Keratinocyte (primary cell): ENCODE measurements around the gene KLHDC7A. TPM values are rescaled to one million over a fixed set of nuclear protein-coding genes. Genes with fewer than 3 reads are reported as not detected.

Experiments
- DNase-seq: peaks from one replicate; pipeline ENCODE4 v3.0.0-alpha.2; 2011; ENCODE audit warnings: low read depth, missing footprints, low spot score
- FAIRE-seq: peaks from 2 replicates; lab custom pipeline; 2011; peaks lifted over from hg19 to GRCh38; lab: Jason Lieb, UNC
- H2AFZ ChIP-seq: 2 replicates; pipeline ENCODE4 v1.6.0; 2012; ENCODE audit warnings: low read length, control low read depth, inconsistent platforms; ENCODE audit not compliant: control insufficient read depth
- H3K27ac ChIP-seq: 2 replicates; pipeline ENCODE4 v1.5.1; 2011; ENCODE audit warnings: low read length; ENCODE audit not compliant: control insufficient read depth, insufficient read depth
- H3K27me3 ChIP-seq: 3 replicates; pipeline ENCODE4 v1.6.0; 2011; ENCODE audit warnings: low read length; ENCODE audit not compliant: control insufficient read depth, insufficient read depth; ENCODE audit errors: extremely low read depth
- H3K36me3 ChIP-seq, 2 experiments: 2 replicates in 1 of 2; 3 replicates in 1 of 2; pipeline ENCODE4 v1.5.1; 2011; ENCODE audit warnings: low read length in 2 of 2, mild to moderate bottlenecking in 1 of 2; ENCODE audit not compliant: control insufficient read depth in 2 of 2, insufficient read depth in 2 of 2; ENCODE audit errors: extremely low read depth in 1 of 2
- H3K4me1 ChIP-seq: 3 replicates; pipeline ENCODE4 v1.5.1; 2011; ENCODE audit warnings: low read length; ENCODE audit not compliant: control insufficient read depth, insufficient read depth; ENCODE audit errors: extremely low read depth
- H3K4me2 ChIP-seq: 3 replicates; pipeline ENCODE4 v1.6.0; 2011; ENCODE audit warnings: low read depth, low read length; ENCODE audit not compliant: control insufficient read depth, insufficient read depth; ENCODE audit errors: extremely low read depth
- H3K4me3 ChIP-seq, 3 experiments: fragments of 200-600 bp in 1 of 3; sonication (generic) in 1 of 3; 2 replicates in 2 of 3; 3 replicates in 1 of 3; pipeline ENCODE4 v1.5.1; 2011 to 2016; ENCODE audit warnings: low read length in 3 of 3, mild to moderate bottlenecking in 3 of 3, control low read depth in 2 of 3, inconsistent platforms in 1 of 3, low read depth in 1 of 3, mixed read lengths in 1 of 3, mixed run types in 1 of 3, moderate library complexity in 1 of 3; ENCODE audit not compliant: control insufficient read depth in 2 of 3, insufficient read depth in 2 of 3; ENCODE audit errors: extremely low read depth in 1 of 3
- H3K79me2 ChIP-seq: 2 replicates; pipeline ENCODE4 v1.6.0; 2012; ENCODE audit warnings: low read length; ENCODE audit not compliant: control insufficient read depth, insufficient read depth
- H3K9ac ChIP-seq: 3 replicates; pipeline ENCODE4 v1.6.0; 2011; ENCODE audit warnings: low read length; ENCODE audit not compliant: control insufficient read depth, insufficient read depth; ENCODE audit errors: extremely low read depth
- H3K9me1 ChIP-seq: 3 replicates; pipeline ENCODE4 v1.6.0; 2011; ENCODE audit warnings: low read length; ENCODE audit not compliant: control insufficient read depth, insufficient read depth; ENCODE audit errors: extremely low read depth
- H3K9me3 ChIP-seq: 2 replicates; pipeline ENCODE4 v1.5.1; 2012; ENCODE audit warnings: low read depth, low read length; ENCODE audit not compliant: control insufficient read depth
- H4K20me1 ChIP-seq: 3 replicates; pipeline ENCODE4 v1.6.0; 2011; ENCODE audit warnings: low read length; ENCODE audit not compliant: control insufficient read depth, insufficient read depth; ENCODE audit errors: extremely low read depth
- CTCF ChIP-seq, 3 experiments: IDR thresholded peaks in 1 of 3; conservative IDR thresholded peaks in 1 of 3; optimal IDR thresholded peaks in 1 of 3; 2 replicates in 2 of 3; 3 replicates in 1 of 3; pipeline versions ENCODE3 to v1.5.1; 2011; ENCODE audit warnings: low read length in 3 of 3, mild to moderate bottlenecking in 3 of 3, moderate library complexity in 2 of 3, control low read depth in 1 of 3, inconsistent platforms in 1 of 3; ENCODE audit not compliant: insufficient read depth in 2 of 3; ENCODE audit errors: extremely low read depth in 1 of 3
- EZH2 ChIP-seq: IDR thresholded peaks from one replicate; pipeline ENCODE4 v1.6.1; 2012; ENCODE audit warnings: inconsistent platforms, mild to moderate bottlenecking, low read length, moderate library complexity
- dilution Hi-C: fragments of 300-500 bp; cut with MboI; formaldehyde crosslinking; loops from one replicate; pipeline ENCODE4 v1.7.0; 2020; ENCODE audit warnings: low sequenced_read_pairs; ENCODE audit not compliant: extremely low pct_ligation_motif_present
- polyA plus RNA-seq, 5 experiments: library from polyadenylated mRNA; depleted of rRNA in 3 of 5; stranded (reverse) in 3 of 5; stranded (forward) in 1 of 5; unstranded in 1 of 5; fragments of >200 nt; gene quantifications; 1 replicate in 1 of 5; 2 replicates in 3 of 5; 3 replicates in 1 of 5; pipeline versions ENCODE4 v1.2.1 to v1.2.3, GENCODE V29; 2011 to 2012; ENCODE audit warnings: missing spikeins in 2 of 5, low read depth in 1 of 5, low replicate concordance in 1 of 5

KLHDC7A gene
- polyA plus RNA-seq, 1 donor (not counting 4 experiments of a cell fraction or from before 2014, with no cell fraction given): not detected

- Histone ChIP-seq H3K36me3 (no peaks in the 10 kb centered on the region), H3K27me3 (no peaks in the 10 kb centered on the region), H4K20me1 (no peaks in the 10 kb centered on the region), H3K9me3 (no peaks in the 10 kb centered on the region), H3K9me1 (no peaks in the 10 kb centered on the region), H3K27ac (no peak overlapping the region), H3K79me2 (no peaks in the 10 kb centered on the region), H2AFZ (no peak overlapping the region), H3K9ac (no peak overlapping the region), H3K4me1 (no peaks in the 10 kb centered on the region), H3K4me2 (no peak overlapping the region), H3K4me3 (no peak overlapping the region)
- dilution Hi-C loops: no loop called here
- FAIRE-seq (no peak), DNase-seq (no peak)
- TF ChIP-seq CTCF (optimal IDR thresholded peaks at IDR 0.05 in 1 of 3, IDR thresholded peaks at IDR 0.05 in 1 of 3, conservative IDR thresholded peaks at IDR 0.05 in 1 of 3; ENCODE audit: extremely low read depth in 1 of 3, insufficient read depth in 2 of 3, low read length in 3 of 3): no peak
- no peak for TF ChIP-seq EZH2
Observed at GRCh38 chr1:18532390-18533170, 51.9 kb downstream of the KLHDC7A start.

- no peak for TF ChIP-seq CTCF (optimal IDR thresholded peaks at IDR 0.05 in 1 of 3, IDR thresholded peaks at IDR 0.05 in 1 of 3, conservative IDR thresholded peaks at IDR 0.05 in 1 of 3; ENCODE audit: extremely low read depth in 1 of 3, insufficient read depth in 2 of 3, low read length in 3 of 3)
- TF ChIP-seq EZH2: no peak
- Histone ChIP-seq H3K9ac (no peak overlapping the region), H2AFZ (no peak overlapping the region), H3K4me3 (no peak overlapping the region), H3K9me1 (no peaks in the 10 kb centered on the region), H3K36me3 (no peaks in the 10 kb centered on the region), H4K20me1 (no peaks in the 10 kb centered on the region), H3K4me1 (no peaks in the 10 kb centered on the region), H3K79me2 (no peaks in the 10 kb centered on the region), H3K27me3 (no peaks in the 10 kb centered on the region), H3K27ac (no peak overlapping the region), H3K4me2 (no peak overlapping the region), H3K9me3 (no peaks in the 10 kb centered on the region)
- DNase-seq: no peak
- dilution Hi-C loops: no loop called here
- FAIRE-seq: no peak
Observed at GRCh38 chr1:18533259-18533658, 52.5 kb downstream of the KLHDC7A start.
